Activated CD4-positive, alpha-beta memory T cell treated with anti-CD3 and anti-CD28 coated beads, Interleukin-2, amount 10 ng/mL, durations not matched to agents 7 days and 5 days (primary cell): ENCODE measurements around the gene CCDC110. TPM values are rescaled to one million over a fixed set of nuclear protein-coding genes. Genes with fewer than 3 reads are reported as not detected.

ENCODE experiments used
- CTCF ChIA-PET: fragments of 350-600 bp; sonication (Branson Sonifier 250); formaldehyde crosslinking; loops from one replicate; lab custom pipeline; 2021; ENCODE audit warnings: antibody characterized with exemption, inconsistent platforms; lab: Charles Lee
- POLR2A ChIA-PET: fragments of 350-600 bp; sonication (Branson Sonifier 250); formaldehyde crosslinking; loops from one replicate; lab custom pipeline; 2021; ENCODE audit warnings: antibody characterized with exemption; lab: Charles Lee
- DNase-seq: peaks from one replicate; pipeline ENCODE4 v3.0.0-alpha.2; 2020
- H3K27ac Mint-ChIP-seq: one replicate; pipeline ENCODE4 v1.8.0; 2021; ENCODE audit warnings: mild to moderate bottlenecking, mixed read lengths
- H3K27me3 Mint-ChIP-seq: one replicate; pipeline ENCODE4 v1.8.0; 2021; ENCODE audit warnings: mixed read lengths
- H3K36me3 Mint-ChIP-seq: one replicate; pipeline ENCODE4 v1.8.0; 2021; ENCODE audit warnings: low read depth, mixed read lengths
- H3K4me1 Mint-ChIP-seq: one replicate; pipeline ENCODE4 v1.8.0; 2021; ENCODE audit warnings: mixed read lengths
- H3K4me3 Mint-ChIP-seq: one replicate; pipeline ENCODE4 v1.8.0; 2021; ENCODE audit warnings: mild to moderate bottlenecking, mixed read lengths
- H3K9me3 Mint-ChIP-seq: one replicate; pipeline ENCODE4 v1.8.0; 2021; ENCODE audit warnings: mixed read lengths
- total RNA-seq, 2 experiments: library from RNA; stranded (reverse); gene quantifications; one replicate each; pipeline ENCODE4 v1.2.3, GENCODE V29; 2021

The CCDC110 gene
- total RNA-seq, 2 experiments from 2014 or later = not detected

- Mint-ChIP-seq H3K4me3 (no peak overlapping the region), H3K9me3 (no peaks in the 10 kb centered on the region), H3K4me1 (peaks cover 41% of the 10 kb centered on the region), H3K27ac (no peak overlapping the region), H3K27me3 (no peaks in the 10 kb centered on the region), H3K36me3 (peaks cover 59% of the 10 kb centered on the region)
- no peak for DNase-seq
- ChIA-PET POLR2A (no interaction called here), CTCF (no interaction called here)
Observed at GRCh38 chr4:185399466-185399865, 72.1 kb downstream of the CCDC110 start.

DNA sequence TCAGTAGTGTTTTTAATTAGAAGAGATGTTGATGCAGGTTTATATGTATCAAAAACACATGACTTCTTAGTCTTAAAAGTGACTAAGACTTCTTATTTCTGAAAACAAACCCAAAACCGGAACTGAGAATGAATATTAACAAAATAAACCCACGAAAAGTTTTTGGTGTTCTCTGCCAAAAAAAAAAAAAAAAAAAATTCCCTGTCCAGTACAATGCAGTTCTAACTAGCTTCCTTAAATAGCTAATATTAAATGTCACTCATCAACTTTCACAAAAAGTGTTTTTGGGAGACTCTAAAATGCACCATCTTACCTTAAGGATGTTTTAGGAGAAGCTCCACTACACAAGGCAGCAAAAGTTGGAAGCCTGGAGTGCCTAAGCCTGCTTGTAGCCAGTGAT is 72.9 kb downstream of the CCDC110 start:
- ChIA-PET POLR2A (interaction anchor here (0.6 kb wide), 1 partner anchor 547 kb away, joined by 4 read pairs; no protein-coding TSS in a partner anchor), CTCF (no interaction called here)
- Mint-ChIP-seq H3K27ac (no peak overlapping the region), H3K36me3 (peaks cover 61% of the 10 kb centered on the region), H3K27me3 (no peaks in the 10 kb centered on the region), H3K4me1 (peaks cover 48% of the 10 kb centered on the region), H3K4me3 (peak overlapping the region; percentile 17), H3K9me3 (no peaks in the 10 kb centered on the region)
- DNase-seq = no peak

DNA sequence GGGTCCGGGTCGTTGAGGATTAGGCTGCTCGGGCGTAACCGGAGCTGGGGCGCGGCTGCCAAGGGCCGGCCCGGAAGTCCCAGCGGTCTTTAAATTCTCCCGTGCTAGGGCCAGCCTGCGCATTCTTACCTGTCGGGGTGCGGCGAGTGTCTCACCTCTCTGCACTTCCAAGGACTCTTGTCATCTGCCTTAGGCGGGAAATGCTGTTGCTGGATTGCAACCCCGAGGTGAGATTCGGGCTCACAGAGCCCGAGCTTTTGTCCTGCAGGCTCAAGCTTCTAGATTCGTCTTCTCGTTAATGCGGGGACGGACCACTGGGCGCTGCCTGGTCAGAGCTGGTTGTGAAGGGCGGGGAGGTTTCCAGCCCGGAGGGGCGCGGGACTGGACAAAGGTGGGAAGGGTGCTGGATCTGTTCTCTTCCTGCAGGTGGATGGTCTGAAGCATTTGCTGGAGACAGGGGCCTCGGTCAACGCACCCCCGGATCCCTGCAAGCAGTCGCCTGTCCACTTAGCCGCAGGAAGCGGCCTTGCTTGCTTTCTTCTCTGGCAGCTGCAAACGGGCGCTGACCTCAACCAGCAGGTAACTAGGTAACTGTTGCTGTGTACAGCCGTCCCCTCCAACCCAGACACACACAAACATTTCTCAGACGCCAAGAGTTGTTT is 74.7 kb downstream of the CCDC110 start, which contains the start of gene ANKRD37:
Gene ANKRD37 (plus strand): TSS at position 118 of the 662 bp plus-strand sequence. CDS start 83 bp downstream, at position 201.
- ChIA-PET POLR2A (interaction anchor here (0.6 to 4.3 kb wide), 11 partner anchors 8 to 254 kb away, joined by 3 to 47 read pairs (median 4); partner anchors contain the start of genes SLC25A4, SNX25 and UFSP2), CTCF (interaction anchor here (0.7 to 1.9 kb wide), 4 partner anchors 9 to 213 kb away, joined by 3 to 4 read pairs (median 4); partner anchors contain the start of gene SNX25)
- Mint-ChIP-seq H3K27ac (peak within 1 kb of the TSS; percentile 92), H3K4me1 (peaks cover 52% of the 10 kb centered on the region), H3K27me3 (no peaks in the 10 kb centered on the region), H3K9me3 (no peaks in the 10 kb centered on the region), H3K36me3 (peaks cover 50% of the 10 kb centered on the region), H3K4me3 (peak within 1 kb of the TSS; percentile 84)
- DNase-seq = no peak

GRCh38 chr4:185395956-185396723 is 75.4 kb downstream of the CCDC110 start:
- ChIA-PET POLR2A (interaction anchor here (0.6 to 4.3 kb wide), 17 partner anchors 8 to 747 kb away, joined by 3 to 47 read pairs (median 4); partner anchors contain the start of genes SLC25A4, SNX25 and UFSP2), CTCF (interaction anchor here (0.7 to 1.9 kb wide), 5 partner anchors 9 to 212 kb away, joined by 3 to 4 read pairs (median 4); partner anchors contain the start of genes SNX25 and UFSP2)
- peak overlapping the region; percentile 84 for H3K4me3 Mint-ChIP-seq
- H3K27ac Mint-ChIP-seq = peak overlapping the region; percentile 92
- H3K9me3 Mint-ChIP-seq = no peaks in the 10 kb centered on the region
- peak; percentile 97 for DNase-seq
- H3K4me1 Mint-ChIP-seq = peaks cover 52% of the 10 kb centered on the region
- peaks cover 44% of the 10 kb centered on the region for H3K36me3 Mint-ChIP-seq
- H3K27me3 Mint-ChIP-seq = no peaks in the 10 kb centered on the region

DNA sequence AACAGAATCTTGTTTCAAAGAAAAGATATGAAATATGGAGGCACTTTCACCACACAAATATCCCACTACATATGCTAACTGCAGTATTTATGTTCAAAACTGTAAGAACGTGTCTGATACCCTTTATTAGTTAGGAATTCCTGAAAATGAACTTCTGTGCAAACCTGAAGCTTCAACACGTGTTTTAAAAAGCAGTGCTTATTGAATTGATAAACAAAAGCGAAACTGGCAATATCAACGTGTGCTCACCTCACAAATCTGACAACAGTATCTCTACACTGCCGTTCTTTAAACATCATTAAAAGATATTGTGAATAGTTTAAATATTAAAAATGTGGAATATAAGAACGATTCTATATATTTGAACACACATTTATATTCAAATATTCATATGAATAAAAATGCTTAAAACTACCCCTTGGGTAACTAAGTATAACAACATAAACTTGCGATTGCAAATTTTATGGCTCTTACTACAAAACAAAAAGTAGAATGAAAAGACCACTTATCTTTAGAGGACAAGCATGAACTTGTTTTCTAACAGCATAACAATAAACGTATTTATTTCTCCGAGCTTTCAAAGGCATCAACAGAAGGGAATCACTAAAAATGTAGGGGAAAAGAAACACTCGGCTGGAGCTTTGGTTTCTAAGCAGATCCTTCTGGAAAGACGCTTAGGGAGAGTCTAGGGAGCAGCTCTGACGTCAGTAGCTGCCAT is 76.1 kb downstream of the CCDC110 start, which contains the start of gene LRP2BP:
Gene LRP2BP (minus strand): TSS at position 687 of the 718 bp plus-strand sequence. CDS start 17,738 bp downstream, outside the sequence.
- POLR2A ChIA-PET = interaction anchor here (1.0 to 4.3 kb wide), 15 partner anchors 9 to 747 kb away, joined by 3 to 47 read pairs (median 5); partner anchors contain the start of genes CENPU, CFAP97, SLC25A4 and SNX25

More for the DNA sequence above, 76.1 kb downstream of the CCDC110 start, which contains the start of gene LRP2BP:
- DNase-seq = no peak
- H3K27ac Mint-ChIP-seq = peak within 1 kb of the TSS; percentile 92
- CTCF ChIA-PET = interaction anchor here (1.2 to 1.9 kb wide), 5 partner anchors 11 to 203 kb away, joined by 3 to 4 read pairs (median 4); partner anchors contain the start of genes SNX25 and UFSP2
- H3K4me1 Mint-ChIP-seq = peaks cover 52% of the 10 kb centered on the region
- H3K4me3 Mint-ChIP-seq = peak within 1 kb of the TSS; percentile 84
- H3K9me3 Mint-ChIP-seq = no peaks in the 10 kb centered on the region
- H3K27me3 Mint-ChIP-seq = no peaks in the 10 kb centered on the region
- H3K36me3 Mint-ChIP-seq = peaks cover 42% of the 10 kb centered on the region

Other genes with a start within 250 kb of the CCDC110 start
- 1 to 10 TPM; 1.1 to 1.2 TPM for gene LRP2BP, start 75.8 kb downstream of the CCDC110 start, total RNA-seq
- gene ANKRD37, start 74.9 kb downstream of the CCDC110 start, total RNA-seq = 10 to 100 TPM; 16.0 to 16.1 TPM
- 10 to 100 TPM; 23.4 to 23.8 TPM for gene UFSP2, start 45.8 kb downstream of the CCDC110 start, total RNA-seq
- not detected for gene PDLIM3, start 63.8 kb upstream of the CCDC110 start, total RNA-seq